Activated naive CD4-positive, alpha-beta T cell treated with anti-CD3 and anti-CD28 coated beads for 36 hours (primary cell): ENCODE data around the gene MTCL1. TPM values are rescaled to one million over a fixed set of nuclear protein-coding genes. Genes with fewer than 3 reads are reported as not detected.

Experiments used
- CTCF ChIA-PET: fragments of 350-600 bp; sonication (Branson Sonifier 250); formaldehyde crosslinking; loops from one replicate; lab custom pipeline; 2021; ENCODE audit warnings: antibody characterized with exemption; lab: Charles Lee
- DNase-seq: peaks from one replicate; pipeline ENCODE4 v3.0.0-alpha.2; 2020
- H3K27ac Mint-ChIP-seq: one replicate; pipeline ENCODE4 v1.8.0; 2021; ENCODE audit warnings: mild to moderate bottlenecking, mixed read lengths
- H3K27me3 Mint-ChIP-seq: one replicate; pipeline ENCODE4 v1.8.0; 2021; ENCODE audit warnings: low read depth, mixed read lengths
- H3K36me3 Mint-ChIP-seq: one replicate; pipeline ENCODE4 v1.8.0; 2021; ENCODE audit warnings: low read depth, mixed read lengths
- H3K4me1 Mint-ChIP-seq: one replicate; pipeline ENCODE4 v1.8.0; 2021; ENCODE audit warnings: low read depth, mixed read lengths
- H3K4me3 Mint-ChIP-seq: one replicate; pipeline ENCODE4 v1.8.0; 2021; ENCODE audit warnings: mild to moderate bottlenecking, moderate library complexity, mixed read lengths
- H3K9me3 Mint-ChIP-seq: one replicate; pipeline ENCODE4 v1.8.0; 2021; ENCODE audit warnings: mixed read lengths
- intact Hi-C: fragments of 100-400 bp; cut with micrococcal nuclease; formaldehyde crosslinking; loops from one replicate; pipeline ENCODE4 v1.15.1; 2023
- total RNA-seq, 2 experiments: library from RNA; stranded (reverse); gene quantifications; one replicate each; pipeline ENCODE4 v1.2.3, GENCODE V29; 2021

The MTCL1 gene
- total RNA-seq, 2 experiments from 2014 or later, result 0.15 to 0.31 TPM

GRCh38 chr18:8858888-8859511 lies 153.6 kb downstream of the MTCL1 start:
- Mint-ChIP-seq H3K27ac (no peak overlapping the region), H3K4me3 (no peak overlapping the region), H3K9me3 (no peaks in the 10 kb centered on the region), H3K27me3 (no peaks in the 10 kb centered on the region), H3K36me3 (no peaks in the 10 kb centered on the region), H3K4me1 (no peaks in the 10 kb centered on the region)
- intact Hi-C loops, result no loop called here
- DNase-seq, result no peak
- CTCF ChIA-PET, result no interaction called here

GRCh38 chr18:8860845-8861642 lies 155.7 kb downstream of the MTCL1 start:
- Mint-ChIP-seq H3K9me3 (no peaks in the 10 kb centered on the region), H3K27ac (no peak overlapping the region), H3K4me1 (no peaks in the 10 kb centered on the region), H3K27me3 (no peaks in the 10 kb centered on the region), H3K36me3 (no peaks in the 10 kb centered on the region), H3K4me3 (no peak overlapping the region)
- DNase-seq, result no peak
- CTCF ChIA-PET, result no interaction called here
- intact Hi-C loops, result no loop called here

- CTCF ChIA-PET, result no interaction called here
- H3K9me3 Mint-ChIP-seq, result no peaks in the 10 kb centered on the region
- H3K36me3 Mint-ChIP-seq, result no peaks in the 10 kb centered on the region
- no peak overlapping the region for H3K4me3 Mint-ChIP-seq
- H3K27me3 Mint-ChIP-seq, result no peaks in the 10 kb centered on the region
- no peak for DNase-seq
- H3K27ac Mint-ChIP-seq, result no peak overlapping the region
- intact Hi-C loops, result no loop called here
- no peaks in the 10 kb centered on the region for H3K4me1 Mint-ChIP-seq
Observed at GRCh38 chr18:8863427-8863826, 158.1 kb downstream of the MTCL1 start.

- Mint-ChIP-seq H3K27ac (no peak overlapping the region), H3K27me3 (no peaks in the 10 kb centered on the region), H3K9me3 (no peaks in the 10 kb centered on the region), H3K4me3 (no peak overlapping the region), H3K4me1 (no peaks in the 10 kb centered on the region), H3K36me3 (no peaks in the 10 kb centered on the region)
- CTCF ChIA-PET, result no interaction called here
- no peak for DNase-seq
- intact Hi-C loops, result no loop called here
Observed at GRCh38 chr18:8865934-8866333, 160.6 kb downstream of the MTCL1 start.

GRCh38 chr18:8866679-8867078 lies 161.3 kb downstream of the MTCL1 start:
- Mint-ChIP-seq H3K4me1 (no peaks in the 10 kb centered on the region), H3K27me3 (no peaks in the 10 kb centered on the region), H3K36me3 (no peaks in the 10 kb centered on the region), H3K27ac (no peak overlapping the region), H3K4me3 (no peak overlapping the region), H3K9me3 (no peaks in the 10 kb centered on the region)
- intact Hi-C loops, result no loop called here
- CTCF ChIA-PET, result no interaction called here
- no peak for DNase-seq

- DNase-seq, result no peak
- no peaks in the 10 kb centered on the region for H3K36me3 Mint-ChIP-seq
- intact Hi-C loops, result no loop called here
- no peaks in the 10 kb centered on the region for H3K27me3 Mint-ChIP-seq
- H3K4me3 Mint-ChIP-seq, result no peak overlapping the region
- no peaks in the 10 kb centered on the region for H3K9me3 Mint-ChIP-seq
- no peaks in the 10 kb centered on the region for H3K4me1 Mint-ChIP-seq
- CTCF ChIA-PET, result no interaction called here
- no peak overlapping the region for H3K27ac Mint-ChIP-seq
Observed at GRCh38 chr18:8868276-8868675, 162.9 kb downstream of the MTCL1 start.

- no peak for DNase-seq
- no peaks in the 10 kb centered on the region for H3K4me1 Mint-ChIP-seq
- H3K36me3 Mint-ChIP-seq, result no peaks in the 10 kb centered on the region
- no peaks in the 10 kb centered on the region for H3K27me3 Mint-ChIP-seq
- no peak overlapping the region for H3K4me3 Mint-ChIP-seq
- CTCF ChIA-PET, result no interaction called here
- intact Hi-C loops, result no loop called here
- H3K9me3 Mint-ChIP-seq, result no peaks in the 10 kb centered on the region
- H3K27ac Mint-ChIP-seq, result no peak overlapping the region
Observed at GRCh38 chr18:8868779-8869415, 163.5 kb downstream of the MTCL1 start.

GRCh38 chr18:8869696-8870095 lies 164.3 kb downstream of the MTCL1 start:
- Mint-ChIP-seq H3K27ac (no peak overlapping the region), H3K4me1 (no peaks in the 10 kb centered on the region), H3K36me3 (no peaks in the 10 kb centered on the region), H3K9me3 (no peaks in the 10 kb centered on the region), H3K27me3 (no peaks in the 10 kb centered on the region), H3K4me3 (no peak overlapping the region)
- DNase-seq, result no peak
- CTCF ChIA-PET, result no interaction called here
- intact Hi-C loops, result no loop called here

GRCh38 chr18:8870528-8870927 lies 165.2 kb downstream of the MTCL1 start:
- no peaks in the 10 kb centered on the region for H3K9me3 Mint-ChIP-seq
- H3K4me3 Mint-ChIP-seq, result no peak overlapping the region
- H3K27ac Mint-ChIP-seq, result no peak overlapping the region
- H3K36me3 Mint-ChIP-seq, result no peaks in the 10 kb centered on the region
- no peaks in the 10 kb centered on the region for H3K4me1 Mint-ChIP-seq
- H3K27me3 Mint-ChIP-seq, result no peaks in the 10 kb centered on the region
- no peak for DNase-seq
- CTCF ChIA-PET, result interaction anchor here (1.2 kb wide), 1 partner anchor 117 kb away, joined by 3 read pairs; no protein-coding TSS in a partner anchor
- intact Hi-C loops, result no loop called here

- H3K27me3 Mint-ChIP-seq, result peaks cover 2% of the 10 kb centered on the region
- intact Hi-C loops, result no loop called here
- H3K36me3 Mint-ChIP-seq, result no peaks in the 10 kb centered on the region
- CTCF ChIA-PET, result interaction anchor here (1.2 kb wide), 1 partner anchor 116 kb away, joined by 3 read pairs; no protein-coding TSS in a partner anchor
- DNase-seq, result no peak
- H3K4me1 Mint-ChIP-seq, result no peaks in the 10 kb centered on the region
- no peak overlapping the region for H3K4me3 Mint-ChIP-seq
- H3K27ac Mint-ChIP-seq, result no peak overlapping the region
- no peaks in the 10 kb centered on the region for H3K9me3 Mint-ChIP-seq
Observed at GRCh38 chr18:8871489-8871888, 166.1 kb downstream of the MTCL1 start.

- no peaks in the 10 kb centered on the region for H3K4me1 Mint-ChIP-seq
- CTCF ChIA-PET, result interaction anchor here (0.7 kb wide), 1 partner anchor 113 kb away, joined by 3 read pairs; no protein-coding TSS in a partner anchor
- H3K4me3 Mint-ChIP-seq, result no peak overlapping the region
- no peak overlapping the region for H3K27ac Mint-ChIP-seq
- no peak for DNase-seq
- intact Hi-C loops, result no loop called here
- no peaks in the 10 kb centered on the region for H3K36me3 Mint-ChIP-seq
- H3K27me3 Mint-ChIP-seq, result peaks cover 2% of the 10 kb centered on the region
- H3K9me3 Mint-ChIP-seq, result no peaks in the 10 kb centered on the region
Observed at GRCh38 chr18:8874872-8875271, 169.5 kb downstream of the MTCL1 start.

GRCh38 chr18:8876887-8877286 lies 171.5 kb downstream of the MTCL1 start:
- no peaks in the 10 kb centered on the region for H3K4me1 Mint-ChIP-seq
- H3K36me3 Mint-ChIP-seq, result peaks cover 2% of the 10 kb centered on the region
- no peak overlapping the region for H3K27ac Mint-ChIP-seq
- H3K4me3 Mint-ChIP-seq, result no peak overlapping the region
- no peak for DNase-seq
- H3K27me3 Mint-ChIP-seq, result peaks cover 2% of the 10 kb centered on the region
- H3K9me3 Mint-ChIP-seq, result peaks cover 3% of the 10 kb centered on the region
- intact Hi-C loops, result no loop called here
- CTCF ChIA-PET, result no interaction called here
